Fibroblast of lung (primary cell): ENCODE results near the gene ST3GAL6. TPM values are rescaled to one million over a fixed set of nuclear protein-coding genes. Genes with fewer than 3 reads are reported as not detected.
A peak's percentile ranks its signal among the peaks of the same experiment; 100 is the strongest.

Experiments used
- DNase-seq, 2 donors: peaks; one replicate each; pipeline versions ENCODE4 v3.0.0 to v3.0.0-alpha.2; 2010; ENCODE audit warnings: low read depth in 2 of 2
- H2AFZ ChIP-seq: 2 replicates; pipeline ENCODE4 v1.5.1; 2012; ENCODE audit warnings: low read length, control low read depth, inconsistent platforms
- H3K27ac ChIP-seq: 2 replicates; pipeline ENCODE4 v1.5.1; 2011; ENCODE audit warnings: low read length, control low read depth; ENCODE audit not compliant: insufficient read depth
- H3K27me3 ChIP-seq: 2 replicates; pipeline ENCODE4 v1.5.1; 2011; ENCODE audit warnings: mild to moderate bottlenecking, low read length; ENCODE audit not compliant: control insufficient read depth, insufficient read depth
- H3K36me3 ChIP-seq: 2 replicates; pipeline ENCODE4 v1.5.1; 2011; ENCODE audit warnings: low read length; ENCODE audit not compliant: control insufficient read depth, insufficient read depth
- H3K4me1 ChIP-seq: 2 replicates; pipeline ENCODE4 v1.5.1; 2011; ENCODE audit warnings: low read length; ENCODE audit not compliant: control insufficient read depth, insufficient read depth; ENCODE audit errors: extremely low read depth
- H3K4me2 ChIP-seq: 2 replicates; pipeline ENCODE4 v1.5.1; 2011; ENCODE audit warnings: low read length, control low read depth; ENCODE audit not compliant: insufficient read depth; ENCODE audit errors: extremely low read depth
- H3K4me3 ChIP-seq, 4 experiments: fragments of 200-600 bp in 1 of 4; sonication (generic) in 1 of 4; replicated peaks in 1 of 4; 2 replicates each; pipeline ENCODE4 v1.5.1; 2011 to 2016; ENCODE audit warnings: low read length in 4 of 4, low read depth in 3 of 4, mild to moderate bottlenecking in 3 of 4, control low read depth in 2 of 4, inconsistent platforms in 1 of 4, mixed read lengths in 1 of 4; ENCODE audit not compliant: insufficient read depth in 1 of 4; ENCODE audit errors: control extremely low read depth in 1 of 4
- H3K79me2 ChIP-seq: 2 replicates; pipeline ENCODE4 v1.5.1; 2012; ENCODE audit warnings: mild to moderate bottlenecking, low read length, inconsistent platforms; ENCODE audit not compliant: control insufficient read depth, insufficient read depth
- H3K9ac ChIP-seq: 2 replicates; pipeline ENCODE4 v1.5.1; 2011; ENCODE audit warnings: mild to moderate bottlenecking, low read length, control low read depth; ENCODE audit not compliant: insufficient read depth
- H3K9me3 ChIP-seq: 2 replicates; pipeline ENCODE4 v1.5.1; 2012; ENCODE audit warnings: low read depth, low read length; ENCODE audit not compliant: control insufficient read depth, insufficient read depth
- H4K20me1 ChIP-seq: 2 replicates; pipeline ENCODE4 v1.5.1; 2011; ENCODE audit warnings: low read length; ENCODE audit not compliant: control insufficient read depth, insufficient read depth; ENCODE audit errors: extremely low read depth
- CTCF ChIP-seq, 2 donors: IDR thresholded peaks in 1 of 2; conservative IDR thresholded peaks in 1 of 2; 1 replicate in 1 of 2; 2 replicates in 1 of 2; pipeline ENCODE4 v1.5.1; 2011 to 2012; ENCODE audit warnings: low read length in 2 of 2, control low read depth in 1 of 2, inconsistent platforms in 1 of 2, low read depth in 1 of 2, mild to moderate bottlenecking in 1 of 2
- EZH2 ChIP-seq: IDR thresholded peaks from 2 replicates; pipeline ENCODE4 v1.5.1; 2012; ENCODE audit warnings: low read length, control low read depth, mild to moderate bottlenecking; ENCODE audit errors: missing control alignments
- polyA plus RNA-seq, 2 donors: library from polyadenylated mRNA; depleted of rRNA in 1 of 2; stranded (reverse) in 1 of 2; unstranded in 1 of 2; fragments of >200 nt; gene quantifications; 2 replicates each; pipeline ENCODE4 v1.2.1, GENCODE V29; 2011 to 2012; ENCODE audit warnings: missing spikeins in 1 of 2
- total RNA-seq: library from RNA; depleted of rRNA; stranded (reverse); fragments of >200 nt; gene quantifications from 2 replicates; pipeline ENCODE4 v1.2.1, GENCODE V29; 2014

ST3GAL6 gene
- total and polyA plus RNA-seq, 2 donors (not counting 1 experiment from before 2014, with no cell fraction given): 1.7 to 4.1 TPM

GRCh38 chr3:98784042-98784441 lies 20.9 kb downstream of the ST3GAL6 start:
- Histone ChIP-seq H3K4me1 (peaks cover 19% of the 10 kb centered on the region), H3K36me3 (no peaks in the 10 kb centered on the region), H4K20me1 (no peaks in the 10 kb centered on the region)

GRCh38 chr3:98784666-98785600 lies 21.8 kb downstream of the ST3GAL6 start:
- Histone ChIP-seq H3K4me1 (peaks cover 16% of the 10 kb centered on the region), H2AFZ (no peak overlapping the region), H3K4me3 (no peak overlapping the region), H3K9me3 (no peaks in the 10 kb centered on the region), H3K9ac (no peak overlapping the region), H3K27me3 (no peaks in the 10 kb centered on the region), H3K27ac (no peak overlapping the region), H3K36me3 (no peaks in the 10 kb centered on the region), H3K4me2 (no peak overlapping the region), H3K79me2 (no peaks in the 10 kb centered on the region), H4K20me1 (no peaks in the 10 kb centered on the region)
- TF ChIP-seq CTCF (conservative IDR thresholded peaks at IDR 0.05 in 1 of 2, IDR thresholded peaks at IDR 0.05 in 1 of 2; ENCODE audit: low read depth in 1 of 2, low read length in 2 of 2) (no peak), EZH2 (no peak)
- peak; percentile 88 to 97 for DNase-seq

More at GRCh38 chr3:98784042-98784441, 20.9 kb downstream of the ST3GAL6 start:
- no peak overlapping the region for H3K4me2 ChIP-seq
- no peak overlapping the region for H3K27ac ChIP-seq
- TF ChIP-seq EZH2 (no peak), CTCF (conservative IDR thresholded peaks at IDR 0.05 in 1 of 2, IDR thresholded peaks at IDR 0.05 in 1 of 2; ENCODE audit: low read depth in 1 of 2, low read length in 2 of 2) (no peak)
- no peaks in the 10 kb centered on the region for H3K79me2 ChIP-seq
- no peak overlapping the region for H2AFZ ChIP-seq
- no peak overlapping the region for H3K4me3 ChIP-seq
- no peaks in the 10 kb centered on the region for H3K27me3 ChIP-seq
- peak in 1 of 2 donors; percentile 43 for DNase-seq
- H3K9me3 ChIP-seq: no peaks in the 10 kb centered on the region
- H3K9ac ChIP-seq: no peak overlapping the region

GRCh38 chr3:98786364-98787006 lies 23.3 kb downstream of the ST3GAL6 start:
- Histone ChIP-seq H3K4me1 (peaks cover 16% of the 10 kb centered on the region), H3K27ac (no peak overlapping the region), H2AFZ (no peak overlapping the region), H3K9me3 (no peaks in the 10 kb centered on the region), H3K36me3 (no peaks in the 10 kb centered on the region), H3K79me2 (no peaks in the 10 kb centered on the region), H3K27me3 (no peaks in the 10 kb centered on the region), H3K4me2 (no peak overlapping the region), H3K9ac (no peak overlapping the region), H4K20me1 (no peaks in the 10 kb centered on the region), H3K4me3 (no peak overlapping the region)
- no peak for TF ChIP-seq EZH2
- DNase-seq: peak; percentile 17 to 48
